NCI-H2227 (cell line): Measurements from ENCODE around the gene BEX5.
"Not testable (repeated sequence)": the region's sequence is repeated elsewhere in the genome, so short reads cannot be mapped to it uniquely, and the experiment has no call there.

Experiments
- DNase-seq: peaks from one replicate; lab custom pipeline; 2025; ENCODE audit not compliant: unreplicated experiment; lab: John Stamatoyannopoulos, UW

The BEX5 gene

DNA sequence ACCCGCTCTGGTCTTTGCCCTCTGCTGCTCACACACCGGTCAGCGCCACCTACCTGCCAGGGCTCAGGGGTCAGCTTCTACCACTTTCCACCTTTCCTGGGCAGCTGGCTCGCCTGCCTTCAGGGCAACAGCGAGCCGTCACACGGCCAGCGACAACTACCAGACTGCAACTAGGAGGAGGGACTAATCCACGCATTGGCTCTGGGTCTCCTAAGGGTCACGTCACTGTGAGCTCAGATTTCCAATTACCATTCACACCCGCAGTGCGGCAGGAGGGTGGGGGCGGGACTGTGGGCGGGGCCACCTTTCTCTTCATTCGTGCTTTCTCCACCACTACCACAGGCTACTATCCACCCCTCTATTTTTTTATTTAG is at the start of gene BEX5:
BEX5 (minus strand) TSS at position 172 of the 374 bp plus-strand sequence. CDS start 1,712 bp downstream, outside the sequence.
- peak; percentile 58 for DNase-seq

DNA sequence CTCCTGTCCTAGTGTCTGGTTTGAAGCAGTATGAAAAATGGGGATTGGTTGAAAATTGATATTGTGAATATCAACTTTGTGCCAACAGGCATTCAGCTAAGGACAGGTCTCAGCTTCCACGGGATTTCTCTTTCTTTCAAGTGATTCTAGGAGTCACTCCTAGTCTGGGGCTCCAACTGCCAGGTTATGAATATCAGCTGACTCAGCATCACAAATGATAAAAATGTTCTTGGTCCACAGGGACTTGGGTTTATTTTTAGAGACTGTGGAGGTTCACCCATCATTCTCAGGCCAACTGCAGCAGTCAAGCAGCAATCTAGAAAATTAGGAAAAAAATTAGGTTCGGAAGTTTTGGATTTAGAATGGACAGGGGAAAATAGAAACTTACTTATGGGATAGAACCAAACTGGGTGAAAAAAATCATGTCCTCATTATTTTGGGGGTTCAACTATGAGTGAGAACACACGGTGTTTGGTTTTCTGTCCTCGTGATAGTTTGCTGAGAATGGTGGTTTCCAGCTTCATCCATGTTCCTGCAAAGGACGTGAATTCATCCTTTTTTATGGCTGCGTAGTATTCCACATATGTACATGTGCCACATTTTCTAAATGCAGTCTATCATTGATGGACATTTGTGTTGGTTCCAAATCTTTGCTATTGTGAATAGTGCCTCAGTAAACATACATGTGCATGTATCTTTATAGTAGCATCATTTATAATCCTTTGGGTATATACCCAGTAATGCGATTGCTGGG is 30.4 kb upstream of the BEX5 start:
- no peak for DNase-seq

DNA sequence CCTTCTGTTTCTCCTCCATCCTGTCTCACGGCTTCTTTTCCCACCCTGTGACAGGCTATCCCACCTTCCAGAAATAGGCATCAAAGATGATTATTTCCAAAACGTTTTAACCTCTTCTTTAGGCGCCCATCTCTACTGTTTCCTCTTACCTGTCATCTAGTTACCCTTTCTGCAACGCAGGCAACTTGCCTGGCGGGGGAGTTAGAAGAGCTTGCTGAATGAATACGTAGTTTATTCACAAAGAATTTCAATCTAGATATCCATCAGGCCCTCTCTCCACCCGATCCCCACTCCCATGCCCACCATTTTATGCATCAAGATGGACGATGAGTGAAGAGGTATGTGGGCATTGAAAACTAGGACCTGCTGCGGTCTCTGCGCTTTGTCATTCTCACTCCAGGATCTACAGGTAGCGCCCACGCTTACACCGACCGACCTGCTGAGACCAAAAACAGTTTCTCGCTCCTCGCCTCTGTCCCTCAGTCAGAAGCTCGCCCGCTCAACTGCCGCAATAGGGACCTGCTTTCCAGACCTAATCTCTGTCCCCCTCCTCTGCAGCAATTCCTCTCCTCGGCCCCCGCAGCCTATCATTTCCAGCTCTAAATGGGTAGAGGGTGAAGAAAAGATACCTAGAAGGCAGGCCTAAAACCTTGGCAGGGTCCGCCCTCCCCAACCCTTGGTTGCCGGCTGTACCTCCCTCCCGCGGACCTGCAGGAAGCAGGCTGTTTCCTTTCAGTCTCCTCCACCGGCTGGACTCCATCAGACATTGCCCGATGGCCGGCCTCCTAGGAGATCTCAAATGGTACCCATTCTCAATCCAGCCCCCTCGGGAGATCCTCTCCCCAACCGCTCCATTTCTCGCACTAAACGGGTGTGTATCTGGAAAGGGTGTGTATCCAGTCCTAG is 624 bp downstream of the BEX5 start:
- no peak for DNase-seq

DNA sequence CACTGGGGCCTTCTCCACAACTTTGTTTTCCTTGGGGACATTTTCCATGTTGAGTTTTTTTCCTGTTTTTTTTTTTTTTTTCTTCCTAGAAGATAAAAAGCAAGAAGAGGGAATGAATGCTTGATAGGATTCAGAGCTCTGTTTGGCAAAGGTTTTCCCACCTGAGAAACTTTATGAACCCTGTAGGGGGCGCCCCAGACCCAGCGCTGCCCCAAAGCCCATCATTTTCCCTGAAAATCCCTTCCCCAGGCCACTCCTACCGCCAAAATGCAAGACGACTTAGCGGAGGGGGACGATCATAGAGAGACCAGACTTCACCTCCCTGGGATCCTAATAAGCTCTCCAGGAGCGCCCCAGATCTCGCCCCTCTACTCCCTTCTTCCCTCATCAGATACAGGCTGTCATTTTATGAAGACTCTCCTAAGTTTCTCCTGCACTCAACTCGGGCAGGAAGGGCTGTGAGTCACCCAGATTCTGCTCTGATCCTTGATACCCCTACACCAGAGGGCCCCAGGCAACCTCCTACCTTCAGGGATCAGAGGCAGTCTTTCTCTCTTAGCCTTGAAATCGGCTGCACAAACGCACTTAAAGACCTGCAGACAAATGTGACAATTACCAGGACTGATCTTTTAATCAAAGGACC is 1.4 kb downstream of the BEX5 start:
- DNase-seq = peak; percentile 6

DNA sequence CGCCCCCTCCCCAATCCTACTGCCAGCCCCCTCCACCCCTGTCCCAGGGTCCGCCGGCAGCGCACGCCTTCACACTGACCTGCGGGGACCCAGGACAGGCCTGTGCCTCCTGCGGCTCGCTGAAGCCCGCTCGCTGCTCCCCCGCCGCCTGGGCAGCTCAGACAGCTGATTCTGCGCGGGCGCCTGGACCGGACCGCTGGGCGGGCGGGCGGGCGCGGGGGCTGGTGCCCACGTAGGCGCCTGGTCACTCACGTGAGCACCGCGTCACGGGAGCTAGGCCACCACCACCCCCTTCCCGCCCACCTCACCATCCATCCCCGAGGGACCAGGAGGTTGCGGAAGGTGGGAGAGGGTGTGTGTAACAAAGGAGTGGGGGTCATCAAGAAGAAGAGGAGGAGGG is 13.5 kb downstream of the BEX5 start, which contains the start of gene TCEAL6:
TCEAL6 (minus strand) TSS at position 208 of the 400 bp plus-strand sequence.
- DNase-seq = peak; percentile 38

DNA sequence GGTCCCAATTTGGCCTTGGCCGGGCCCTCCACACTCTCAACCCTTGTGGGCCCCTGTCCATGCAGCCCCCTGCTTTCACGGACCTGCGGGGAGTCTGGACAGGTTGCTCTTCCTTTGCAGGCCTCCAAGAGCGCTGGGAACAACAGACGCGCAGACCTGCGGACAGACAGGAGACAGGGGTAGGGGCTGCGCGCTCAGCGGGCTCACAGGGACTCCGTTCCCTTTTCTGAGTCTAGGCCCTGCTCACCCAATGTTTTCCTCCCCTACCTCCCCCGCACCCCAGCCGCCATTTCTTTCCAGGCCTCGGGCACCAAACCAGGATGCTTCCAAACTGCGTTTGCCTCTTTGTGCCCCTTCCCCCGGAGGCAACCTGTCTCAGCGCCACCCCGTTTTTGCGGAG is 14.1 kb downstream of the BEX5 start:
- DNase-seq = not testable (repeated sequence)

DNA sequence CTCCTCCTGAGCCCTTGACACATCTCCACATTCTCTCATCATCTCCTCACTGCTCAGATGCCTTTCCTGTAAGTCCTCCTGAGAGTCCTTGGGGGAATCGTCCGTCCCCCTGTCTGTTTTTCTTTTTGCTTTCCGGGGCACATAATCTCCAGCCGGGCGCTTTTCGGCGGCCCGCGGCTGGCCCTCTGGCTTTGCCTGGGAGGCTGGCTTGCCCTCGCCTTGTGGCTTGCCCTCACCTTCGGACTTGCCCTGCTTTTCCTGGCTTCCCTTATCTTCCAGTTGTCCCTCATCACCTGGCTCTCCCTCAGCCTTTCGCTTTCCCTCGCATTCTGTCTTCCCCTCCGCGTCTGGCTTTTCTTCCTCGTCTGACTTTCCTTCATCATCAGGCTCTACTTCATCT is 14.9 kb downstream of the BEX5 start:
- DNase-seq = not testable (repeated sequence)

DNA sequence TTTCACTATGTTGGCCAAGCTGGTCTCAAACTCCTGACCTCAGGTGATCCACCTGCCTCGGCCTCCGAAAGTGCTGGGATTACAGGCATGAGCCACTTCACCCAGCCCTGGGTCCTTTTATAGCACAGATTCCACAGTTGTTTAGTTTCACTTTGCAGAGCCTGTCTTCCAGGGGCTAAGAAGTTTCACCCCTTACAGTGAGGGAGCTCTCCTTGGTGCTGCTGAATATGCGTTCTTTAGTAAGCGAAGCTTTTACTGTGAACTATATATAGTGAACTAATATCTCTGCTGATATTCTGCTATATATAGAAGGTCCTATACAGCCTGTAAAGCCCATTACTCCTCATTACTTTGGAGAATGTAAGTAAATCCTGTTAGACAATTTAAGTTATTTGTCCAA is 17.7 kb downstream of the BEX5 start:
- no peak for DNase-seq

DNA sequence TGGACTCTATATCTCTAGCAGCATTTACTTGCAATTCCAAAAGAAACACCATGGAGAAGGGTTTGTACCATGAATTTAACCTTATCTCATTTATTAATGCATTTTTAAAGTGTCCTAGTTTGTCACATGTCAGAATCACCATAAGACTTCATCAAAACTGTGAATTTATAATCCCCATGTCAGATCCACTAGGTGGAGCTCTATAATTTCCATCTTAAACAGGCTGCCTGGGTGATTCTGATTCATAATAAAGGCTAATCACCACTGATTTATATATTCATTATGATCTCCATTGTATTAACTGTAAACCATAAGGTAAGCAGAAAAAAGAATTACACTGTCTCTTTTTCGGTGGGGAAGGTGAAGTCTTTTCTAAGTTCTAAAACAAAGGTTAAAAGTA is 26.3 kb downstream of the BEX5 start:
- DNase-seq = peak; percentile 5

DNA sequence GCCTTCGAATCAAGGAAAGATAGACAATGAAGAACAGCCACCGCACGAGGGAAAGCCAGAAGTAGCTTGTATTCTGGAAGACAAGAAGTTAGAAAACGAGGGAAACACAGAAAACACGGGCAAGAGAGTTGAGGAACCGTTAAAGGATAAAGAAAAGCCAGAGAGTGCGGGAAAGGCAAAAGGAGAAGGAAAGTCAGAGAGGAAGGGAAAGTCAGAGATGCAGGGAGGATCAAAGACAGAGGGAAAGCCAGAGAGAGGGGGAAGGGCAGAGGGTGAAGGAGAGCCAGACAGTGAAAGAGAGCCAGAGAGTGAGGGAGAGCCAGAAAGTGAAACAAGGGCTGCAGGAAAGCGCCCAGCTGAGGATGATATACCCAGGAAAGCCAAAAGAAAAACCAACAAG is 28.9 kb downstream of the BEX5 start:
- no peak for DNase-seq

DNA sequence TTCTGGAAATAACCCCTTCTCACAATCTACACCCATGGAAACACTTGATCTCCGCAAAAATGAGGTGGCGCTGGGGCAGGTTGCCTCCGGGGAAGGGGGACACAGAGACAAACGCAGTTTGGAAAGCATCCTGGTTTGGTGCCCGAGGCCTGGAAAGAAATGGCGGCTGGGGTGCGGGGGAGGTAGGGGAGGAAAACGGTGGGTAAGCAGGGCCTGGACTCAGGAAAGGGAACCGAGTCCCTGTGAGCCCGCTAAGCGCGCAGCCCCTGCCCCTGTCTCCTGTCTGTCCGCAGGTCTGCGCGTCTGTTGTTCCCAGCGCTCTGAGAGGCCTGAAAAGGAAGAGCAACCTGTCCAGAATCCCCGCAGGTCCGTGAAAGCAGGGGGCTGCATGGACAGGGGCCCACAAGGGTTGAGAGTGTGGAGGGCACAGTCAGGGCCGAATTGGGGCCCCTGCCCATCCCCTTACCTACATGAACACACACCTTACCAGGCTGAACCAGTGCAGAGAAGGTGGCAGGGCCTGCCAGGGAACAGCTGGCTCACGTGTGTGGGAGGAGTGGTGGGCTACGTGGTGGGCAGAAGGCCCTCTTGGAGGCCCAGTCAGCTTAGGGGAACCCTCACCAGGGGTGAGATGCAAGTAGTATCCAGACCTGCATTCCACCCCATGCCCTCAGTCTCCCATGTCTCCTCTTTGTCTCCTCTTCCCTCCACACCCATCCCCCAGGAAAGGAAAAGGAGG is 29.5 kb downstream of the BEX5 start:
- not testable (repeated sequence) for DNase-seq

DNA sequence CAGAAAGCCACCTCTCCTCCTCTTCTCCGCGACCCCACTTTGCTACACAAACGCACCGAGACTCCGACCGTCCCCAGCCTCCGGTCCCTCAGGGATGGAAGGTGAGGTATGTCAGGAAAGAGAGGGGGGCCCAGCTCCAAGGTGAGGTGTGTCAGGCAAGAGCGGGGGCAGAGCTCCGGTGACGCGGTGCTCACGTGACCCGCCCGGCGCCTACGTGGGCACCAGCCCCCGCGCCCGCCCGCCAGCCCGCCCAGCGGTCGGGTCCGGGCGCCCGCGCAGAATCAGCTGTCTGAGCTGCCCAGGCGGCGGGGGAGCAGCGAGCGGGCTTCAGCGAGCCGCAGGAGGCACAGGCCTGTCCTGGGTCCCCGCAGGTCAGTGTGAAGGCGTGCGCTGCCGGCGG is 30.3 kb downstream of the BEX5 start, which contains the start of gene TCEAL2:
TCEAL2 (plus strand) TSS at position 244 of the 400 bp plus-strand sequence. CDS start 1,152 bp downstream, outside the sequence.
- DNase-seq = peak; percentile 32

DNA sequence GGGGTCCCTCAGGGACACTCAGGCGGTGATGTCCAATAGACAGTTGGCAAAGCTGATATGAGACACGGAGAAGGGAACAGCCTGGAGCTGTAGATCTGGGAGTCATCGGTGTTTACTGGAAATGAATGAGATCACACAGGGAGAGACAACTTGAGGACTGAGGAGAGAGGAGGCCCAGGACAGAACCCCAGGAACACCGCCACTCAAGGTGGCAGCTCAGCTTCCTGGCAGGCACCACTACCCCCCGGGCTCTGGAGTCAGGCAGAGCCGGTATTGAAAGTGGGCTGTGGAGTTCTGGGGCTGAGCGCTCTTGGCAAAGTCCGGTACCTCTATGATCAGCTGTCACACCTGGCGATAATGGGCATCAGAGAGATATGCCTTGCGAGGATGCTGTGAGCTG is 30.8 kb downstream of the BEX5 start:
- DNase-seq = not testable (repeated sequence)

DNA sequence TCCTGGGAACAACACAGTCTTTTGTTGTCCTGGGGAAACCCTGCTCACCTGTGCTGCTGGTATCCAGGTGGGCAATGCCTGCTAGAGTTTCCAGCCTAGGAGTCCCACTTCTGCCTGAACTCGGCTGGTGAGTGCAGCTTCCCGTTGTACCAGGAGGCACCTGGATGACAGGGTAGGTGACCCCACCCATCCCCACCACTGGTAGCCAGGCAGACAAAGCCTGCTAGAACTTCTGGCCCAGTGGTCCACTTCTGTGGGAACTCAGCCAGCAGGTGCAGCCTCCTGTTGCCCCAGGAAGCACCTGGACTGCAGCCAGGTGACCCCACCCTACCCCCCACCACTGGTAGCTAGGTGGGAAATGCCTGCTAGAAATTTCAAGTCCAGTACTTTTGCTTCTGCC is 40.0 kb downstream of the BEX5 start:
- no peak for DNase-seq

DNA sequence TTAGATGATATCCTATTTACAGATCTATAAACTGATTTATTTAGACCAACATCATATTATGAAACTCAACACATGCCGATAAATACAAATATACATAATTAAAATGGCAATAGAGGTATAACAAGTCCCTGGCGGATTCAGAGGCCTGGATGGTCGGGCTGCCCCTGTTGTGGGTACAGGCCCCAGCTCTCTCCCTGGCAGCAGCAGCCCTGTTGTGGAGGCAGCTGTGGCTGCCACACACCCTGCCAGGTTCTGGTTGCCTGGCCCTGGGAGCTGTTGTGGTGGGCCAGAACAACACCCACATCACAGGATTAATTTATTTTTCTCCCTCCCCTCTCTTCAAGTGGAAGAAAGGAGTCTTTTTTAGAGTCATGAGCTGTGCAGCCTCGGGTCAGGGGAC is 42.4 kb downstream of the BEX5 start:
- DNase-seq = no peak
